ENCODE data around the gene ABHD12. TPM values are rescaled to one million over a fixed set of nuclear protein-coding genes. Genes with fewer than 3 reads are reported as not detected.

The ABHD12 gene
- total RNA-seq, 2 donors from 2014 or later: 20.7 to 40.6 TPM

GRCh38 chr20:25327521-25328235 is 63.0 kb downstream of the ABHD12 start:
- no peak for DNase-seq (ENCODE audit: low spot score)
- Histone ChIP-seq H3K27ac (no peak overlapping the region), H3K4me3 (no peak overlapping the region), H3K9me3 (no peaks in the 10 kb centered on the region), H3K4me1 (peaks cover 0 to 4% of the 10 kb centered on the region in 2 donors), H3K36me3 (peaks cover 7% of the 10 kb centered on the region), H3K27me3 (no peaks in the 10 kb centered on the region)
- TF ChIP-seq, protein P1, sequence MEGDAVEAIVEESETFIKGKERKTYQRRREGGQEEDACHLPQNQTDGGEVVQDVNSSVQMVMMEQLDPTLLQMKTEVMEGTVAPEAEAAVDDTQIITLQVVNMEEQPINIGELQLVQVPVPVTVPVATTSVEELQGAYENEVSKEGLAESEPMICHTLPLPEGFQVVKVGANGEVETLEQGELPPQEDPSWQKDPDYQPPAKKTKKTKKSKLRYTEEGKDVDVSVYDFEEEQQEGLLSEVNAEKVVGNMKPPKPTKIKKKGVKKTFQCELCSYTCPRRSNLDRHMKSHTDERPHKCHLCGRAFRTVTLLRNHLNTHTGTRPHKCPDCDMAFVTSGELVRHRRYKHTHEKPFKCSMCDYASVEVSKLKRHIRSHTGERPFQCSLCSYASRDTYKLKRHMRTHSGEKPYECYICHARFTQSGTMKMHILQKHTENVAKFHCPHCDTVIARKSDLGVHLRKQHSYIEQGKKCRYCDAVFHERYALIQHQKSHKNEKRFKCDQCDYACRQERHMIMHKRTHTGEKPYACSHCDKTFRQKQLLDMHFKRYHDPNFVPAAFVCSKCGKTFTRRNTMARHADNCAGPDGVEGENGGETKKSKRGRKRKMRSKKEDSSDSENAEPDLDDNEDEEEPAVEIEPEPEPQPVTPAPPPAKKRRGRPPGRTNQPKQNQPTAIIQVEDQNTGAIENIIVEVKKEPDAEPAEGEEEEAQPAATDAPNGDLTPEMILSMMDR (IDR thresholded peaks at IDR 0.05): no peak

GRCh38 chr20:25325997-25326396 is 64.6 kb downstream of the ABHD12 start:
- DNase-seq (ENCODE audit: low spot score): no peak
- Histone ChIP-seq H3K9me3 (no peaks in the 10 kb centered on the region), H3K36me3 (peaks cover 9% of the 10 kb centered on the region), H3K27ac (no peak overlapping the region), H3K4me1 (peaks cover 0 to 4% of the 10 kb centered on the region in 2 donors), H3K4me3 (no peak overlapping the region), H3K27me3 (no peaks in the 10 kb centered on the region)
- TF ChIP-seq, protein P1 (IDR thresholded peaks at IDR 0.05): no peak

DNA sequence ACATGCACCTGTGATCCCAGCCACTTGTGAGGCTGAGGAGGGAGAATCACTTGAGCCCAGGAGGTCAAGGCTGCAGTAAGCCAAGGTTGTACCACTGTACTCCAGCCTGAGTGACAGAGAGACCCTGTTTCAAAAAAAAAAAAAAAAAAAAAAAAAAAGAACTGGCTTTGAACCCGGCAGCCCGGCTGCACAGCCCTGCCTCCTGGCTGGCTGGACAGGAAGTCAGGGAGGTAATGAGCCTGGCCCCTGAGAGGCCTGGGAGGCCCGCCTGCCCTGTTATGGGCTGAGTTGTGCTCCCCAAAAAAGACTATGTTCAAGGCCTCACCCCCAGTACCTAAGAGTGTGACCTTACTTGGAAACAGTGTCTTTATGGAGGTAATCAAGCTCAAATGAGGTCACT is 65.6 kb downstream of the ABHD12 start:
- Histone ChIP-seq H3K27ac (no peak overlapping the region), H3K4me1 (peaks cover 0 to 8% of the 10 kb centered on the region in 2 donors), H3K9me3 (no peaks in the 10 kb centered on the region), H3K36me3 (peaks cover 9% of the 10 kb centered on the region), H3K4me3 (no peak overlapping the region), H3K27me3 (no peaks in the 10 kb centered on the region)
- TF ChIP-seq, protein P1 (IDR thresholded peaks at IDR 0.05): no peak
- no peak for DNase-seq (ENCODE audit: low spot score)

- Histone ChIP-seq H3K36me3 (peaks cover 9% of the 10 kb centered on the region), H3K4me3 (no peak overlapping the region), H3K9me3 (no peaks in the 10 kb centered on the region), H3K27me3 (no peaks in the 10 kb centered on the region), H3K27ac (no peak overlapping the region), H3K4me1 (peaks cover 0 to 15% of the 10 kb centered on the region in 2 donors)
- TF ChIP-seq, protein P1 (IDR thresholded peaks at IDR 0.05): no peak
- peak; percentile 72 for DNase-seq (ENCODE audit: low spot score)
Observed at GRCh38 chr20:25324412-25324811, 66.2 kb downstream of the ABHD12 start.

- TF ChIP-seq, protein P1 (IDR thresholded peaks at IDR 0.05): no peak
- H3K27me3 ChIP-seq: no peaks in the 10 kb centered on the region
- peak; percentile 46 for DNase-seq (ENCODE audit: low spot score)
- peaks cover 9% of the 10 kb centered on the region for H3K36me3 ChIP-seq
- H3K4me3 ChIP-seq: no peak overlapping the region
- no peak overlapping the region for H3K27ac ChIP-seq
- no peaks in the 10 kb centered on the region for H3K9me3 ChIP-seq
- peaks cover 0 to 22% of the 10 kb centered on the region in 2 donors for H3K4me1 ChIP-seq
Observed at GRCh38 chr20:25323496-25324246, 67.0 kb downstream of the ABHD12 start.
